KG1 (cell line): ENCODE results near the gene SLC22A3.
"Not testable (repeated sequence)": the region's sequence is repeated elsewhere in the genome, so short reads cannot be mapped to it uniquely, and the experiment has no call there.

Experiments used
- DNase-seq: peaks from one replicate; lab custom pipeline; 2025; lab: John Stamatoyannopoulos, UW

Gene SLC22A3

GRCh38 chr6:160336200-160336599 lies 12.0 kb upstream of the SLC22A3 start:
- DNase-seq: no peak

GRCh38 chr6:160337301-160337700 lies 10.9 kb upstream of the SLC22A3 start:
- DNase-seq: no peak

- DNase-seq: no peak
Measured at GRCh38 chr6:160337991-160338390, 10.2 kb upstream of the SLC22A3 start.

- DNase-seq: no peak
Measured at GRCh38 chr6:160343144-160343543, 5.0 kb upstream of the SLC22A3 start.

GRCh38 chr6:160344271-160344670 lies 3.9 kb upstream of the SLC22A3 start:
- DNase-seq: no peak

GRCh38 chr6:160347259-160348222 lies 637 bp upstream of the SLC22A3 start:
- DNase-seq: no peak

GRCh38 chr6:160349020-160349441 lies 853 bp downstream of the SLC22A3 start:
- no peak for DNase-seq

GRCh38 chr6:160349814-160350350 lies 1.7 kb downstream of the SLC22A3 start:
- no peak for DNase-seq

- DNase-seq: no peak
Measured at GRCh38 chr6:160353950-160354496, 5.8 kb downstream of the SLC22A3 start.

- DNase-seq: no peak
Measured at GRCh38 chr6:160355001-160355400, 6.8 kb downstream of the SLC22A3 start.

- DNase-seq: no peak
Measured at GRCh38 chr6:160356074-160356744, 8.0 kb downstream of the SLC22A3 start.

GRCh38 chr6:160357088-160357487 lies 8.9 kb downstream of the SLC22A3 start:
- no peak for DNase-seq

GRCh38 chr6:160358225-160359119 lies 10.3 kb downstream of the SLC22A3 start:
- DNase-seq: no peak

- DNase-seq: no peak
Measured at GRCh38 chr6:160360955-160361354, 12.8 kb downstream of the SLC22A3 start.

GRCh38 chr6:160362556-160362955 lies 14.4 kb downstream of the SLC22A3 start:
- no peak for DNase-seq

GRCh38 chr6:160363016-160363996 lies 15.1 kb downstream of the SLC22A3 start:
- DNase-seq: no peak

- no peak for DNase-seq
Measured at GRCh38 chr6:160365117-160365516, 16.9 kb downstream of the SLC22A3 start.

GRCh38 chr6:160367798-160368547 lies 19.8 kb downstream of the SLC22A3 start:
- DNase-seq: no peak

- DNase-seq: no peak
Measured at GRCh38 chr6:160368670-160369069, 20.5 kb downstream of the SLC22A3 start.

- not testable (repeated sequence) for DNase-seq
Measured at GRCh38 chr6:160373601-160374000, 25.4 kb downstream of the SLC22A3 start.
